ENCODE data around the gene SNAP23.

Gene SNAP23

DNA sequence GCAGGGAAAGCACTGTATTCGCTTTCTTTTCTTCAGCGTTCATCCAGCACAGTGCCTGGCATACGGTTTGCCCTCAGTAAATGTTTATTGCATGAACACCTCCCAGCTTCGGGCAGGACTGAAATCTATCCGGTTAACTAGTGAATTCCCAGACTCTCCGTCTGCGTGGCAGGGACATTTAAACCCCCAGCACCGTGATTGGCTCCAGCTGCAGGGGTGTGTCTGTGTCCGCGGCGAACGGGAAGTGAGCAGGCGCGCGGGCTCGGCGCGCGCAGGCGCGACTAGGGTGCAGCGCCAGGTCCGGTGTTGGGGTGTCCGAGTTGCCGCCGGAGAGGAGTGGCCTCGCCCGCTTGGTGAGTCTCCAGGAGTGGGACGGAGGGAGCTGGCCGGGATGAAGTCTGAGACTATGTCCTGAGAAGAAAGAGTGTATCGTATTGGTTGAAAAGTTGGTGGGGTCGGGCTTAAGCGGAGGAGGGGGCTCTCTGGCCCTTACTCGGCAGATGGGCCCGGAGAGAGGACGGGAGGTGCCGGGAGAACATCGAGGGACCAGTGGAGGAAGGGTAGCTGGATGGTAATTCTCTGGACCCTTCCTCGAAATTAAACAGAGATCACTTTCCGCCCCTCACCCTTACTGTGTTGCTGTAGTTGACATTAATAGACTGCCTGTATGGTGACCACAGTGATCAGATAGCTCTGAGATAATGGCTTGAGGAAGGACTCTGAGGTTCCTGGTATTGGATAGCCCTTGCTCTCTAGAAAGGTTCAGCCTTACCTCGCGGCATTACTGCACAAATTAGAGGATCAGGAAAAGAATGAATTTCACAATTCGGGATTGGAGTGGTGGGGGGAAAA is at the start of gene SNAP23:
Gene SNAP23, plus strand, starts transcription at position 274 of the 852 bp plus-strand sequence. CDS start 16,213 bp downstream, outside the sequence.
- peak; percentile 95 for DNase-seq (ENCODE audit: low read depth, low spot score)

DNA sequence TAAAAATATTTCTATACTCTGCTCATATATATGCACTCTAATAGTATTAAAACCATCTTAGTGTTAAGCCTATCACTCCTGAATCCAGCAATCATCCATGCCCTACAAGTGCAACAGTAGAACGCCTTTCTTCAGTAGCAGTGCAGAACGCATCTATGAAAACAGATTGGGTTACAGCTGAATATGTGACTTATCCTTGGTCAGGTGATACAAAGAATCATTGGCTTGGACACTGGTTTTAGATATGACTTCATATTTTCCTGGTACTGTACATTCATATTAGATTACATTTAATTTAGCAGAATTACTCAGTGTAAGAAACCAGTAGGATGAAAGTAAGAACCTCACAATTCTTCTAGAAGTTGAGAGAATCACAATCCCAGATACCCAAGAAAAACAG is 47.8 kb upstream of the SNAP23 start:
- DNase-seq (ENCODE audit: low read depth, low spot score) = no peak

DNA sequence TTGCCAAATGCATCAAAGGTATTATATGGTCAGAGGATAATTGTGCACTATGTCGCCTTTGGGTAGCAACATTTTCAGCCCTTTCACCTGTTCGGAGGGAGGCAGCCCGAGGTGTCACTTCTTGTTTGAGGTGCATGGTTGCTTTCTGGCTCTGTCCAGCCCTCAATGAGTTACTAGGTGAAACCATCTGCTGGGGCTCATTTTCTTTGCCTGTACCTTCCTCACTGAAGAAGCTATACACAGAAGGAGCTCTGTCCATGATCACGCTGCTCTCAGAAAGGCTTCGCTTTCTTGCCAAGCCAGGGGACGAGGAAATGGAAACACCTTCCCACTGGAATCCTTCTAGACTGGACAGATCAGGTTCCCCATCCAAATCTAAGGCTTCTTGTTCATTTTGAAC is 47.2 kb upstream of the SNAP23 start:
- no peak for DNase-seq (ENCODE audit: low read depth, low spot score)

DNA sequence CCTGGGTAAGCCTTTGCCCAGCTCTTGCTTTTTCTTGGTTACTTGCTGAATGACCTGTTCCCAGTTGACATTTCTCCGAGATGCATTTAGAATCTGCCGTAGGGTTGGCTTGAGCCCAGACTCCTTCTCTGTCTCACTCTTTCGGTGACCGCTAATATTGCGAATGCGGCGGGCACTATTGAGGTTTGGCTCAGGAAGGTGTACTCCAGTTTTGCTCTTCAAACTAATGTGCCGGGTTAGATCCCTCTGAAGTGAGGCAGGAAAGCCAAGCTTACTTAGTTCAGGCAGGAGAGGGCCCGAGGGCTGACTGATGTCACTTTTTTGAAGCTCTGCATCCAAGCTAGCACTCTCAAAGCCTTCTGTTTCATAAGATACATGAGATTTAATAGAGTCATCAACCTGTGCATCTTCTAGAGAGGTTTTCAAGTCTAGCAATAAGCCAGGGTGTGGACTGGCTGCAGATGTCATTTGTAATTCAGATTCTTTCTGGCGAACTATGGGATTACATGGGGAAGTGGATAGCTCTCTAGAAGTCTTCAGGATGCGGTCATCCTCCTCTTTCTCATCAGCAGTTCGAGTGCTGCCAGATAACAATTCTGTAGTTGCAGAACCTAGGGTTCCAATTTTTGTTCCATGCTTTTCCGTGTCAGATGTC is 45.5 kb upstream of the SNAP23 start:
- DNase-seq (ENCODE audit: low read depth, low spot score) = no peak

DNA sequence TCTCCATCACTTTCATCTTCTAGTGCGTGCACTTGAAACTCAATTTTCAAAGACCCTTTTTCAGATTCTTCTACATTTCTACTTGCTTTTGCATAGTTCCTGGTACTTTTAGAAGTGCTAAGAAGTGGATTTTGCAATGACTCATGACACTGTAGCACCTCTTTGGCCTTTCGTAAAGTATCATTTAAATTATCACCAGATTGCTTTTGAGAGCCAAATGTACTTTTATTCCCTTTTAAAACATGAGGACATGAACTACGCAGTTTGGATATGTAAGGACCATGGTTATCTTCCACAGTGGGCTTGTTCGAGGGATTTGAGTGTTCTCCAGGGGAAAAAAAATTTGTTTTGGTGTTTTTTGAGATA is 45.0 kb upstream of the SNAP23 start:
- no peak for DNase-seq (ENCODE audit: low read depth, low spot score)

DNA sequence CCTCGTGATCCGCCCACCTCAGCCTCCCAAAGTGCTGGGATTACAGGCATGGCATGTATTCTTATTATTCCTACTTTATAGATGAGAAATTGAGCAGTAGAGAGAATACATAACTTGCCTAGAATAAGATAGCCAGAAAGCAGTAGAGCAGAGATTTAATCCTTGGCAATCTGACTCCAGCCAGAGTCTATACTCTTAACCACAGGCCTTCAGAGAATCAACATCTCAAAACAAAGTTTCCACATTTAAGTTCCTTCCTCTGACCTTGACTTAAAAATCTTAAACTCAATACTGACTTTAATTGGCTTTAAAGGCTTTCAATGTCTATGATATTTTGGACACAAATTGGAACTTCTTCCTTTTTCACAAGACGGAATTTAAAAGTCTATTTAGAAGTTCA is 41.6 kb upstream of the SNAP23 start:
- DNase-seq (ENCODE audit: low read depth, low spot score) = no peak

DNA sequence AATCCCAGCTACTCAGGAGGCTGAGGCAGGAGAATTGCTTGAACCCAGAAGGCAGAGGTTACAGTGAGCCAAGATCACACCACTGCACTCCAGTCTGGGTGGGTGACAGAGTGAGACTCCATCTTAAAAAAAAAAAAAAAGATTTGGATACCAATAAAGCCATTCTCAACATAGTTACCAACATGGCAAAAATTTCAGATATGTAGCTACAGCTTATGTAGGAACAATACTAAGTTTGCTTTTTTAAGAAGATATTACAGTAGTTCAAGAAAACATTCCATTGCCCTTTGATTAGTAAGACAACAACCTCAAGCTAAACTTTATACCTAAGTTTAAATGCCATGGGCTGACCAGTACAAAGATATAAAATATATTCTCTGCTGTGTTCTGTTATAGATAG is 38.9 kb upstream of the SNAP23 start:
- no peak for DNase-seq (ENCODE audit: low read depth, low spot score)

DNA sequence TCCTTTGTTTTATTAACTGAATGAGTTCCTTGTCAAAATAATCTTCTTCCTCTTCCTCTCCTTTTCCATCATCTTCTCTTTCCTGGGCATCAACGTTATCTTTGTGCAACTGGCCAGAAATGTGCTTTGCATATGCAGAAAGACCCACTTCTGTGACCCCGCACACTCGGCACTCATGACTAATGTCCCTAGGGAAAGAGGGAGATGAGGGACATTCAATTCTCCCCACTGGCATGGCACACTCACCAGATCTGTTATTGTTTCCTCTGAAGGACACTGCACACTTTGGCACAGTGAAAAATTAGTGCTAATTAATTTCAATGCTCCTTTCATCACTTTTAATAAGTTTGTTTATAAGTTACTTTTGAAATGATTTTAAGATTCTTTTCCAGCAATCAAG is 38.5 kb upstream of the SNAP23 start:
- DNase-seq (ENCODE audit: low read depth, low spot score) = no peak

DNA sequence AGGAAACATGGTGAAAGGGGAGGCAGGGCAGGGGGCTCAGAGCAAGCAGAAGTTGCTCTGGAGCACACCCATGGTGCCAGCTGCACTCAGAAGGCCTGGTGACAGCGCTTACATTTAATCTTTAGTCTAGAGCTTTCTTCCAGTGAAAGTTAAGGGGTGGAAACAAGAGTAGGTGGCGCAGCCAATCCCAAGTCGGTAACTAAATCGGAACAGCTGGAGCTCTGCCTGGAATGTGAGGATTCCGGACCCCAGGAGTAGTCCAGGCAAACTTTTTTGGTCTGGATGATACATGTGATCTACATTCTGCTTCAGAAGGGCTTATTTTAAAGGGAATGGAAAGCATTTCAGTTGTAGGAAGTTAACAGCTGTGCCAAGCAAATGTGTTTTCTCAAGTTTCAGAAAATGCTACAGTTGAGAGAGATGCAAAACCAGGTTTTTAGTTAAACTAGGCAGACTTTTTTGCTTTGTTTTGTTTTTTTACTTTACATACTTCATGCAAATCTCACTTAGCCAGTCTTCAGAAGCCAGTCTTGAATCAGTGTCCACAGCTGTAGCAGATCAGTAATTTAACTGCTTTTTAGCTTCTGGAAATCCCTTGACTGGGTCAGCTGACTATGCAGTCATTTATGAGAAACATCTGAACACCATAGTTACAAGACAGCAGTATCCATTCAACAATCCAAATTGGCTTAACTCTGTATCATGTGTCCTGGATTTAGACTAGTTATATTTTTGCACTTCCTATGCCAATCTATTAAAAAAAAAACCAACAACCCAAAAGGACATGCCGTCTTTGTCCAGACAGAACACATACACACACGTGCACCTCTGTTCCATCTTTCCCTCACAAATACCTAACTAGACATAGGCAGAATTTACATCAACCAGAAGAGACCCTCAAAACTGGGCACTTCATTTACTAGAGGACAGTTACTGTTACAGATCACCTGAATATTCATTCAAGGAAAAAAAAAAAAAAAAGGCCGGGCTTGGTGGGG is 37.7 kb upstream of the SNAP23 start:
- peak; percentile 92 for DNase-seq (ENCODE audit: low read depth, low spot score)

DNA sequence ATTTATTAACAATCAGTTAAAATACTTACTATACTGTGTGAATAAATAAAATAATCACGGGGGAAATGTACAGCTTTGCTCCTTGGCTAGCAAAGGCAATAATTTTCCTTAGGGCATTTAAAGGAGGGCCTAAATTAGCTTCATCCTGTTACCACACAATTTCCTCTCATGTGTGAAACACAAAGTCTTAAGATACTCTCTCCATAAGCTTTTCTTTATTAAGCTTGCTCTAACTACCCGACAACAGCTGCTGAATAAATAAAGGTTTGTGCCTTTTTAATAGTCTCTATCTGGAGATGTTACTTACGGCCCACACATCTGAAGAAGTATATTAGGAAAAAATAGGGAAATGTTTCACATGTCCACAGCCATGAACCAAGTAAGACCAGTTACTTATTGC is 34.2 kb upstream of the SNAP23 start:
- DNase-seq (ENCODE audit: low read depth, low spot score) = no peak

DNA sequence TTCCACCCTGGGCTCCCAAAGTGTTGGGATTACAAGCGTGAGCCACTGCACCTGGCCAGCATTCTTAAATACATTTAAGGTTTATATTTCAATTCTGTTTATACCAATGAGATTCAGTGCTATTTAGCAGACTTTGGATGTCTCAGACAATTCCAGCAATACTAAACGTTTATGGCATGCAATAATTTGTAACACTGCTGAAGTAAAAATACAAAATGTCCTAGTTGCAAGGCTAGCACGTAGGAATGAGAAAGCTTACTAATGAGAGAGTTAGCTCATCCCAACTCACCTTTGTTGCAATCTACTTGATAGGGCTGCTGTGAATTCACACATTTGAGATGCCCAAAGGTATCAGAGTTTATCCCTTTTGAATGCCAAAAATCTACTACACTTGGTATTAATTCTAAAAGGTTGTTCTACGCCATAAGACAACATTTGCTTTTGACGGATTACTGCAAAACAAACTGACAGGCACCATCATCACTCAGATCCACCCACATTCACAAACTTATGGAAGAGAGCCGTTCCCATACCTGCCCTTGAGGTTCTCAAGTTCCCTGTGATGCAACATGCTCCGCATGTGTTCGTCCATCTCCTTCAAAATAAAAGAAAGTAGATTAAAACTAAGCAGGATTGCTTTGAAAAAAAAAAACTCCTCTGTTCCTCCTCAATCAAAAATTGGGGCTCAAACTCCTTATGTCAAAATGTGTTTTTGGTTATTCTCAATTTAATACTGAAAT is 29.7 kb upstream of the SNAP23 start:
- DNase-seq (ENCODE audit: low read depth, low spot score) = no peak

DNA sequence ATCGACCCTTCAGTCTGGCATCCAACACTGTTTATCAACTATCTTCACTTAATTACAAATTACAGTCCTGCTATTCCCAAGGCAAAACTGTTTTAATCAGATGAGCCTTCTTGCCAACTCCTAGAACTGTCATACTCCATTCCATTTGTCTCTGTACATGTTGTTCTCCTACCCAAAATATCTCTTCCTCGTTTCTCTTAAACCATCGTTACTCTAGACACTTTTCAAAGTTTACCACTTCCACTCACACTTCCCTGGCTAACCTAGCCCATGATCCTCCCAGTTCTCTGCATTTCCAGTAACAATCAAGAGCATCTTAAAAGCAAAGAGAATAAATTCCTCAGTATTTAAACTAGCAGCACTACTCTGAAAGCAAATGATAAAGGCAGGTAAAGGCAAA is 24.4 kb upstream of the SNAP23 start:
- no peak for DNase-seq (ENCODE audit: low read depth, low spot score)

DNA sequence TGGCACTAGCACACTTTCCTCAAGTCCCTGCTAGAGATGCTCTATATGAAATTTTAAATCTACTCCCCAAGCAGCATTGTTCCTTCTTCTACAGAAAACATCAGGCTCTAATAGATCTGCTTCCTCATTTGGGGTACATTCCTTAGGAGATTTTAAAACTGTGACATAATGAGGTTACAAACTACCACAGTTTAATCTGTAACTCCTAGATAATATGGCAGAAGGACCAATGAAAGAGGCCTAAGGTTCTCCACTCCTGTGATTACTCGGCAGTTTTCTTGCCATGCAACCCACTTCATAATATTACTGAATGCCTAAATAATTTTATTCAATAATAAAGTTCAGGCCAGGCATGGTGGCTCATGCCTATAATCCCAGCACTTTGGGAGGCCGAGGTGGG is 20.6 kb upstream of the SNAP23 start:
- no peak for DNase-seq (ENCODE audit: low read depth, low spot score)

DNA sequence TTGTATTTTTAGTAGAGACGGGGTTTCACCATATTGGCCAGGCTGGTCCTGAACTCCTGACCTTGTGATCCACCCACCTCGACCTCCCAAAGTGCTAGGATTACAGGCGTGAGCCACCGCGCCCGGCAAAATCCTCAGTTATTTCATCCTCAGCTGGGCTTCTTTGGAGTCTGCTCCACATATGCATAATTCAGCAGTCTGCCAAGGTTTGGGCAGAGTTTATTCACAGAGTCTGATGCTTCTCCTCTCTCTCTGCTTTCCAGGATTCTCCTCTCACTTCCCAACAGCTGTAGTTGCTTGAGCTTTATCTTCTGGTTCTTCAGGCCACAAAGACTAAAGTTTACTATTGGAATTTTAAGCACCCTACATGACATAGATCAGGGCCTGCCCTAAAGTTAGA is 12.7 kb upstream of the SNAP23 start:
- DNase-seq (ENCODE audit: low read depth, low spot score) = no peak

DNA sequence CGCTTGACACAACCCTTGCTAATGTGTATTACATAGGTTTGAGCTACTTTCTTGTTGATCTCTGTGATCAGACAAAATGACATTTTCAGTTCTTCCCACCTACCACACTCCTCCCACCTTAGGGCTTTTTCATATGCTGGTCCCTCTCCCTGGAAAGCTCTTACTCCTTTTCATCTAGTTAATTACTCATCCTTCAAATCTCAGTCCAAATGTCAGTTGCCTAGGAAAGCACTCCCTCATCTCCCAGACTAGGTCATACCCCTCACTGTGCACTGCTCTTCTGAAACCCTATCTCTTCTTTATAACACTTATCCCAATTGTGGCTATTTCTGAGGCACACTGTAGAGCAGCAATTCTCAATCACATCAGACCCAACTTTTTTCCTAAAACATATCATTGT is 11.8 kb upstream of the SNAP23 start:
- no peak for DNase-seq (ENCODE audit: low read depth, low spot score)

DNA sequence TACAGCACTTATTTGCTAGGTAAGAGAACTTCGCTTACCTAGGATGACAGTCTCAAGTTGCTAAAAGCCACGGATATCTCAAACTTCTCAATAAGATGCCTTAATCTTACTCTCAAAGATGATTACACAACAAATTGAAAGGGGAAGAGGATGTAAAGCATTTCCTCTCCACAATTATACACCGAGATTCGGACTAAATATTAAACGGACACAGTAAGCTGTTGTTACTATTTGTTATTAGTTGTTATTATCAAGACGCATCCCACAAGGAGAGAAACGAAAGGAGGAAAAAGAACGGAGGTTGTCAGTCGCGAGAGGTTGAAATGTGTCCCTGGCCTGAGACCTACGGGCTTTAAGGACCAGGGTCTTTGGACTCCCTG is 5.2 kb upstream of the SNAP23 start:
- DNase-seq (ENCODE audit: low read depth, low spot score) = no peak

DNA sequence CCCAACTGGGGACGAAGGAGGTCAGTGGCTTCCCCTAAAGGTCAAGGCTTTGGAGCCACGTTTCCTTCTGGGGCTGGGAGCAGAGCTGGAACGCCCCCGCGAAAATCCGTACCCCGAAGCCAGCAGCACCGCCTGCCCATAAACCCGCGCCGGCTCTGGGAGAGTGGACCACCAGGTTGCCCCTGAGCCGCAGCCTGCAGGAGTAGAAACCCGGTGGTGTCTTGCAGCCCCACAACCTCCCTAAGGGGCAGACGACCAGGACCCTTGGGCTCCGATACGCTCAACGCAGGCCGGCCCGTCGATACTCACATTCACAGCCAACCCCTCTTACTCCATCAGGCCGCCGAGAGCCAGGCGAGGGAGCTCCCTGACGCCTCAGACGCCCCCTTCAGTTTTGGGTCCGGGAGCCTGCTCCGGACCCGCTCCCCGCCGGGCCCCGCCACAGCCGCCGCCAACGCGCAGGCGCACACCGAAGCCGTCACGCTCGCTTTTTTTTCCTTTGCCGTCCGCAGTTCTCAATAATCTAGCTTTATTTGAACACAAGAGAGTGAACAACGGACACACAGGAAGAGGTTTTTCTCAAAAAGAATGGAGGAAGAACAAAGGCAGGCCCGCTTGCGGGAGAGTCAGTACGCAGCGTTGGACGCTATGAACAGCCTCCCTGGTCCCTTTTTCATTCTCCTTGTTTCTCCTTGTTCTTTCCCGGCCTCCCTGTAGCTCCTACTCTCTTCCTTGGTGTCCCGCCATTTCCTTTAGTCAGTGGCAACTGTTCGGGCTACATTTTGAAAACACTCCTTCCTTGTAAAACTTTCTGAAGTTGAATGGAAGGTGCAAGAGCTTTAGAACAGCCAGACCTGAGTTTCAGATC is 4.5 kb upstream of the SNAP23 start, which contains the start of gene ZNF106:
Gene ZNF106, minus strand, starts transcription at position 471 of the 868 bp plus-strand sequence. CDS start 18,852 bp downstream, outside the sequence.
- peak; percentile 95 for DNase-seq (ENCODE audit: low read depth, low spot score)

DNA sequence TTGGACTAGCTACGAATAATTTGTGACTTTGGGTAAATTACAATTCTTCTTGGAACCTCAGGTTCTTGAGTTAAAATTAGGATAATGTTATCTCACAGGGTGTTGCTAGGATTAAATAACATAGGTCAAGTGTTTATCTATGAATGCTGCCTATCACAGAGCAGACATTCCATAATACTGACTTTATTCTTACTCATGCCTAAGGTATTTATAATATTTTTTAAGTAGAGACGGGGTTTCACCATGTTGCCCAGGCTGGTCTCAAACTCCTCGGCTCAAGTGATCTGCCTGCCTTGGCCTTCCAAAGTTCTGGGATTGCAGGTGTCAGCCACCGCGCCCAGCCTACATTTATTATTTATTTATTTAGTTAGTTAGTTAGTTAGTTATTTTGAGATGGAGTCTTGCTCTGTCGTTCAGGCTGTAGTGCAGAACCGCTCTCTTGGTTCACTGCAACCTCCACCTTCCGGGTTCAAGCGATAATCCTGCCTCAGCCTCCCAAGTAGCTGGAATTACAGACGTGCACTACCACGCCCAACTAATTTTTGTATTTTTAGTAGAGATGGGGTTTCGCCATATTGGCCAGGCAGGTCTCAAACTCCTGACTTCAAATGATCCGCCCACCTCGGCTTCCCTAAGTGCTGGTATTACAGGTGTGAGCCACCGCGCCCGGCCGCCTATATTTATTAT is 3.8 kb upstream of the SNAP23 start:
- no peak for DNase-seq (ENCODE audit: low read depth, low spot score)

DNA sequence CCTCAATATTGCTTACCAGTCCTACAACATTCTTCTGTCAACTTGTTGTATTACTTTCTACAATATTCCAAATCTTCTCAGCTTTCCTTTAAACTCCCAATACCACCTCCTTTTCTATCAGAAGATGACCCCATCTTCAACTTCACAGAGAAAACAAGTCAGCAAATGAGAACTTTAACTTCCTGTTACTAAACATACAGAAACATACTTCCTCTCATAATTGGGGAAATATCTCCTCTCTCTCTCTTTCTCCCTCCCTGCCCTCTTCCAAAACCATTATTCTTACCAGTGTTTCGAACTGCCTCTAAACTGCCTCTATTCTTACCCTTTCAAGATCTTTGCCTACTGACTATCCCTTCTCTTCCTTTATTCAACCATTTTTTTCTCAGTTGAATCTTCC is 1.8 kb upstream of the SNAP23 start:
- DNase-seq (ENCODE audit: low read depth, low spot score) = no peak

DNA sequence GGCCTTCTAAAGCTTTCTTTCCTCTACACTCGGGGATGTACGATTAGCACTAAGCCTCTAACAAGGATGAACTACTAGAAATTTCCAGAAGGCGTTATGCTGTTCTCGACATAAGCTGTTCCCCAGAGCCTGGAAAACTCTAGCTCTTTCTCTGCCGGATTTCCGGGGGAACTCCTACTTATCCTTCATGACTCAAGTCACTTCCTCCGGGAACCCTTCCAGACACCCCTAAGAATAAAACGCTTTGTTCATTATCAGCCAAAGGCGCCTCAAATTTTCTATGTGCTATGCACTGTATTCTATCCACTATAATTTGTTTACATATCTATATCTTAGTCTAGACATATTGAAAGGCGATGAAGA is 455 bp upstream of the SNAP23 start:
- no peak for DNase-seq (ENCODE audit: low read depth, low spot score)

Measured in ELF-1 (cell line).